Stimulated activated CD4-positive, alpha-beta T cell treated with anti-CD3 and anti-CD28 coated beads, Interleukin-4, amount 100 ng/mL, for 4 hours (primary cell): Measurements from ENCODE around the gene KLHDC8A.

Source experiments
- DNase-seq, 2 experiments: peaks; one replicate each; pipeline ENCODE4 v3.0.0-alpha.2; 2020

Gene KLHDC8A

DNA sequence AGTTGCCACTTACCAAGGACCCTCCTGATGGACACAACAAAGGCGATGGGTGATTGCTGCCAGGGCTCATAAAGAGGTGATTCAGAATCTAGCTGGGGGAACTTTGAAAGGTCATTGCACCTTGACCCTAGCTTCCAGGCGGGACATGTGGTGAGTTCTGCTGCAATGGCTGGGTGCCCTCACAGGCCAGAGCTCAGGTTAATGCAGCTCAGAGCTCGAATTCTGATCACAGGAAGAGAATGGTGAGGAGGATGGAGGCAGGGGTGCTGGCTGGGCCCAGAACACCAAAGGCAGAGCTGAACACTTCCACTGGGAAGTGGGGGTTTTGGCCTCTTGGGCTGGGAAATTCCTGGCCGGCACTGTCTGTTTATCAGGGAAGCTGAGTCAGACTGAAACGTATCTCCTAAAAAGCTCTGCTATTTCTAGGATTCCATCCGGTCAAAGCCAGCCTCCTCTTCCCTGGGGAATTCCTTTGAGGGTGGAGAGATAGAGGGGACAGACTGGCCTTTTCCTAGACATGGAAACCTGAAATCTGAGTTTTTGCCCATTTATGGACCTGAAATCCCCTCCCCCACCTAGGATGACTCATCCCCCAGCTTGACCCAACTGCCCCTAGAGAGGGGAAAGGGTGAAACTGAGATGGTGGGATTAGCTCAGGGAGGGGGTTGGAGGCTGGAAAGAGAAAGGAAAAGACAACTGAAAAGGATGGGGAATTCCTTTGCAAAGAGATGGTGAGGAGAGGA is 62.4 kb downstream of the KLHDC8A start:
- no peak for DNase-seq

DNA sequence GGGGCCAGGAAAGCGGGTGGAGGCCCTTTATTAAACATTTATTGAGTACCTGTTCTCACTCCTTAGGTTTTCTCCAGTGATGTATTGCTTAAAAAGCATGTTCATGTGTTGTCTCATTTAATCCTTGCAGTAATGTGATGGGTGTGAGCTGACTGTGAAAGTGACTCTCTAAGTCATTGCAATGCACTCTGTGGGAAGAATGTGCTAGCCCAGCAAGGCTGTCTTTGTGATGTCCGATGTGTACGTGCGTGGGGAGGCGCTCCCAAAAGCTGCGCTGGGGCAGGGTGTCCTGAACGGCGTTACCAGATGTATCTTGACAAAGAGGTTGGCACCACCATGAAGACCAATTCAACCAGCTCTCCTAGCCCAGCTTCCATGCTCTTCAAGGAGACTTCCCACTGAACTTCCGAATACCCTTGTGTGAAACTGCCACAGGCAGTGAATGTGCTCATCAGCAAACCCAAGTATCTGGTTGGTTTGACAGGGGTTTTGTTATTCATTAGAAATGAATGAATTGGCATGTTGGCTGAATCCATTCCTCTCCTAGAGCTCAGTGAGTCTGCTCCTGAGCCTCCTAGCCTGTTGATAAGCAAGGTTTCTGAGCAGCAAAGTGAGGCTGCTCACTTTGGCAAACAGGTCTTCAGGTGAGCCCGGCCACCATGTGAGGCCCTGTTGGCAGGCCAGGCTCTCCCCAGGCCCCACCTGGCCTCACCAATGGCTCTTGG is 63.2 kb downstream of the KLHDC8A start:
- DNase-seq, result no peak

DNA sequence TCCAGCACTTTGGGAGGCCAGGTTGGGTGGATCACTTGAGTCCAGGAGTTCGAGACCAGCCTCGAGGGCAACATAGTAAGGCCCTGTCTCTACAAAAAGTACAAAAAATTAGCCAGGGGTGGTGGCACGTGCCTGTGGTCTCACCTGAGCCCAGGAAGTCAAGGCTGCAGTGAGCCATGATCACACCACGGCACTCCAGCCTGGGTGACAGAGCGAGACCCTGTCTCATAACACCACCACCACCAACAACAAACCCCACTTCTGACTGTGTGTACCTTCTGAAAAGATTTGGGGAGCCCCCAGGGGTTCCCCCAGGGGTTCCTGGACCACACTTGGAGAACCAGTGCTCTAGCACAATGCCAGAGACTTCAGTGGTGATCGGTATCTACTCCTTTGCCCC is 65.1 kb downstream of the KLHDC8A start:
- DNase-seq, result no peak

DNA sequence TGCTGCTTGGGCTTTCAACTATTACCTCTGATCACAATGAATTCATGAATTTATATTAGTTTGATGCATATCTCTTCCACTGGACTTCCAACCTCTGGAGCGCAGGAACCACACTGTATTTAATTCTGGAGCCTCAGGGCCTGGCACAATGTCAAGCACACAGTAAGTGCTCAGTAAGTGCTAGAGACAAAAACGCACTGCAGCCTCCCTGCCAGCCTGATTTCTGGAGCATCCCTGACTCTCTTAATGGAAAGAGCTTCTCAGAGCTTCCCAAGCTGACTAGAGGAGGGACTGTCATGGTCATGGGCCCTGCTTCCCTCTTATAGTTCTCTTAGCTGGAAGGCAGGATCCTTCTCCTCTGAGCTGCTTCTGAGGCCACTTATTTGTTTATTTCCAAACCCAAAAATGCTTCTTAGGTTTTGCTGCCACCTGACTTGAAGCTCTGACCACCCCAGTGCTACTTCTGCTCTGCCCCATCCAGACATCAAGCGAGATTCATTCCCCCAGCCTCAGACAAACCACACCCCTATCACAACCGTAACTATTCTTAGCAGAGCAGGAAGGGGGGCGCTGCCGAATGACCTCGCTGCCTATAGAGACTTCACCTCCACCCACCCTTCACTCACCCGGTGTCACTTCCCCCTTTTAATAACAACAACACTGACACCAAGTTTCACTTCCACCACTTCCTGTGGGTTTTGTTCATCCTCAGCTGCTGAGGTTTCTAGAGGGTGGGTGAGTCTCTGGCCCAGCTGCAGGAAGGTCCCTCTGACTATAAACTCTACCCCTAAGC is 68.8 kb downstream of the KLHDC8A start:
- peak; percentile 46 to 74 for DNase-seq

DNA sequence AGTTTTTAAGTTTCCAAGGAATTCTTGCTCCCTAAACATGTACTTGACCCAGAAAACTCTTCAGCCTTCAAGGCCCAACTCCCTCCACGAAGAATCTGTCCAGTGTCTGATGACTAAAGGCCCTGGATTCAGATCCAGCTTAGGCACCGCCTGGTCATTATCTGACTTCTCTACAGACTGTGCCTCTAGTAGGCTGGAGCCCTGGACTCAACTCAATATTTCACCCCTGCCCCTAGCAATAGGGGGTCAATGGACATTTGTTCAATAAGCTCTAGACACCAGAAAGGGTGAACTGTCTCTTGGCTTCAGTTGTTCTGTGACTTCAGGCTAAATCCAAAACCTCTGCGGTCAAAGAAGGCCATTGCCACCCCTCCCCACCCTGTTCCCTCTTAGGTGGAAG is 69.6 kb downstream of the KLHDC8A start:
- DNase-seq, result no peak

DNA sequence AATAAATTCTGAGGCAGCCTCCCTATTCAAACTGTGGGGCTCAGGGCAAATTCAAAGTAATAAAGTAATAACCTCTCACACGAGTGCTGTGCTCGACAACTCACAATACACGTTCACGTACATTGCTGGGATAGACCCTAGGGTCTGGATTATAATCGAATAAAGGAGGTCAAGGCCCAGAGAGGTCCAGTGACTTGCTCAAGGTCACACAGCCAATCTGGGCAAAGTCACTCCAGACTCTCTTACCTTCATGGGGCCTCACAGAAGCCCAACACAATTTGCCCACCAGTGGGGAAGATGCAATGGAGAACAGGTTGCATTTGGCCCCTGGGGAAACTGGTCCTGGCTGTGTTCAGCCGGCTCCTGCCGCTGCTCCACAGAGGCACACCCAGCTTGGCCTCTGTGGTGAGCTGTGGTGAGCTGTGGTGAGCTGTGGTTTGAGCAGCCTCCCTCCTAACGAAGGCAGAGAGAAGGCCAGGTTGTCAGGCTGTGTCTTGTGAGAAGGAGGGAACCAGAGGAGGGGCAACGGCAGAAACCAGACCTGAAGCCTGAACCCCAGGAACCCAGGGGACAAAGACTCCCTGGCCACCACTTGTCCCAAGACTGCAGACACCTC is 70.3 kb downstream of the KLHDC8A start:
- DNase-seq, result peak; percentile 18 to 40
